Activated CD8-positive, alpha-beta memory T cell treated with anti-CD3 and anti-CD28 coated beads for 4 hours (primary cell): ENCODE results near the gene EBNA1BP2.
A peak's percentile ranks its signal among the peaks of the same experiment; 100 is the strongest.
"Not testable (repeated sequence)": the region's sequence is repeated elsewhere in the genome, so short reads cannot be mapped to it uniquely, and the experiment has no call there.

ENCODE experiments used
- DNase-seq, 2 donors: peaks; one replicate each; pipeline ENCODE4 v3.0.0-alpha.2; 2020; ENCODE audit warnings: low read depth in 2 of 2

Gene EBNA1BP2, protein sequence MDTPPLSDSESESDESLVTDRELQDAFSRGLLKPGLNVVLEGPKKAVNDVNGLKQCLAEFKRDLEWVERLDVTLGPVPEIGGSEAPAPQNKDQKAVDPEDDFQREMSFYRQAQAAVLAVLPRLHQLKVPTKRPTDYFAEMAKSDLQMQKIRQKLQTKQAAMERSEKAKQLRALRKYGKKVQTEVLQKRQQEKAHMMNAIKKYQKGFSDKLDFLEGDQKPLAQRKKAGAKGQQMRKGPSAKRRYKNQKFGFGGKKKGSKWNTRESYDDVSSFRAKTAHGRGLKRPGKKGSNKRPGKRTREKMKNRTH

GRCh38 chr1:43171876-43172526 lies at the start of gene EBNA1BP2, which contains the start of gene CFAP57:
Gene EBNA1BP2, minus strand, starts transcription at chr1:43172290. Its CDS starts 172 bp downstream, at chr1:43172118.
Gene CFAP57, plus strand, starts transcription at chr1:43172330. Its CDS starts 424 bp downstream, at chr1:43172754.
- DNase-seq, result peak; percentile 84 to 89

DNA sequence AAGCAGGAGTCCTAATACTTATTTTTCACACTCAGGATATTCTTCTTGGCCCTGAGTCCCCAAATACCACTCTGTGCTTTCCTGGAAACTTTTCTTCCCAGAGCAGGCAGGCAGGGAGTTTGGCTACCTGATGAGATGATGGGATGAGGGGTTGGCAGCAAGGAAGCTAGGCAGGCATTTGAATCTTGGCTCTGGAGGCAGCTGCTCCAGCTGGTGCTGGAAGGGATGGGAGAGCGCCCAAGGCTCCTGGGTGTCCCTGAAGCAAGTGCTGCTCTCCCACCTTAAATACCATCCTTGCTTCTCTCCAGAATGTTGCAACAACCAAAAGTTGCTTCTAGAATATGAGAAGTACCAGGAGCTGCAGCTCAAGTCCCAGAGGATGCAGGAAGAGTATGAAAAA lies 49.7 kb upstream of the EBNA1BP2 start:
- no peak for DNase-seq

GRCh38 chr1:43220905-43221778 lies 49.1 kb upstream of the EBNA1BP2 start:
- no peak for DNase-seq

- DNase-seq, result no peak
These were observed 45.7 kb upstream of the EBNA1BP2 start for GRCh38 chr1:43217747-43218146.

DNA sequence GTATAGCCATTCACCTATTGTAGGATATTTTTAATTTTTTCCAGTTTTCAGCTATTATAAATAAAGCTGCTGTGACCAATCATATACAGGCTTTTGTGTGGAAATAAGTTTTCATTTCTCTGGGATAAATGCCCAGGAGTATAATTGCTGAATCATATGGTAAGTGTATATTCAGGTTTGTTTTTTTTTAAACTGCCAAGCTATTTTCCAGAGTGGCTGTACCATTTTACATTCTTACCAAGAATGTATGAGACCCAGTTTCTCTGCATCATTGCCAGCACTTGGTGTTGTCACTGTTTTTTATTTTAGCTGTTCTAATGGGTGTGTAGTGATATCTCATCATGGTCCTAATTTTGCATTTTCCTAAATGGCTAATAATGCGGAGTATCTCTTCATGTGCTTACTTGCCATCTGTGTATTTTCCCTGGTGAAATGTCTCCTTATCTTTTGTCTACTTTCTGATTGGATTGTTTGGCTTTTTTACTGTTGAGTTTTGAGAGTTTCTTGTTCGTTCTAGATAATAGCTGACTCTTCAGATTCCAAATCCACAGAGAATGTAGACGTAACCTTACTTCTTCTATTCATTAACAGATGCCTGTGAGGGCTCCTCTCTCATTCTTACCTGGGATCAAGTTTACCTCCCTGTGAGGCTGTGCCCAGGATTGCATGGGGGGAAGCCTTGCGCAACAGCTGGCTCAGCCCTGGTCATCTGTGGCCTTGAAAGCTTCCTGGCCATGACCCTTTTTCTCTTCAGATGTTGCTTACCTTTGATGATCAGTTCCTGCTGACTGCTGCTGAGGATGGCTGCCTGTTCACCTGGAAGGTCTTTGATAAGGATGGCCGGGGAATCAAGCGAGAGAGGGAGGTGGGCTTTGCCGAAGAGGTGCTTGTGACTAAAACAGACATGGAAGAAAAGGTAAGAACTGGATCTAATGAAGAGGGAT lies 42.7 kb upstream of the EBNA1BP2 start:
- no peak for DNase-seq

GRCh38 chr1:43208277-43208676 lies 36.2 kb upstream of the EBNA1BP2 start:
- not testable (repeated sequence) for DNase-seq

DNA sequence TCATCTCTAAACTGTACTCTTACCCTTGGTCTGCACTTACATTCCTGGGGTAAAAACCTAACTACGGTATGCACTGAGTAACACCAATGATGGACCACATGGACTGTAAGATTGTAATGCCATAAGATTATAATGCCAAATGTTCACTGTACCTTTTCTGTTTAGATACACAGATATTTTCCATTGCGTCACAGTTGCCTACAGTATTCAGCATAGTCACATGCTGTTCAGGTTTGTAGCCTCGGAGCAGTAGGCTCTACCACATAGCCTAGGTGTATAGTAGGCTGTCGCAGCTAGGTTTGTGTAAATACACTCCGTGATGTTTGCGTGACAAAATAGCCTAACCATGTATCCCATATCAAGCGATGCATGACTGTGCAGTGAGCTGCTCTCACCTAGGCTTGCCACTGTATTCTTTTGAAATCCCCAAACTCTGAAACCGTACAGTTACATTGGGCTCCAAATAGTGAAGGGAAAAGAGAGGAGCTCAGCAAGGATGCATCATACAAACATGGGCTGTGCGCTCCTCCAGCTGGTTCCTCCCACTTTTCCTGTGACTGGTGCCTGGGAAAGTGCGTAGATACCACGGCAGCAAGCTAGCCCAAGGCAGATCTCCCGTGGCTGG lies 35.3 kb upstream of the EBNA1BP2 start:
- DNase-seq, result no peak

- DNase-seq, result no peak
These were observed 34.6 kb upstream of the EBNA1BP2 start for GRCh38 chr1:43206600-43207228.

GRCh38 chr1:43205671-43206070 lies 33.6 kb upstream of the EBNA1BP2 start:
- no peak for DNase-seq

DNA sequence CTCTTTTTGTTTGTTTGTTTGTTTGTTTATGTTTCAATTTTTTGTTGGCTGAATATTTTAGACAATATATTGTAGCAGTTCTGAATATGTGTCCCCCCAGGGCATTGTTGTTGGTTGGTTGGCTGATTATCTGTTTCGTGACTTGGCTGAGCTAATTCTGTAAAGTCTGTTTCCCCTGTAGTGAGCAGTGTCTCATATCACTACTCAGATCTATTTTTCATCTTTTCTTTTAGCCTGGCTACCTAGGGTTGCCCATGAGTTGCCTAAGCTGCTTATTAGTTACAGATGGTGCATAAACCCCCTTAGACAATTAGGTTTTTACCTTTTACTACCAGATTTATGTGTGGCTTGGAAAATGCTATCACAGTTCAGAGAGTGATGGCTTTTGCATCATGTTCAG lies 32.3 kb upstream of the EBNA1BP2 start:
- no peak for DNase-seq

- DNase-seq, result no peak
These were observed 31.8 kb upstream of the EBNA1BP2 start for GRCh38 chr1:43203859-43204258.

DNA sequence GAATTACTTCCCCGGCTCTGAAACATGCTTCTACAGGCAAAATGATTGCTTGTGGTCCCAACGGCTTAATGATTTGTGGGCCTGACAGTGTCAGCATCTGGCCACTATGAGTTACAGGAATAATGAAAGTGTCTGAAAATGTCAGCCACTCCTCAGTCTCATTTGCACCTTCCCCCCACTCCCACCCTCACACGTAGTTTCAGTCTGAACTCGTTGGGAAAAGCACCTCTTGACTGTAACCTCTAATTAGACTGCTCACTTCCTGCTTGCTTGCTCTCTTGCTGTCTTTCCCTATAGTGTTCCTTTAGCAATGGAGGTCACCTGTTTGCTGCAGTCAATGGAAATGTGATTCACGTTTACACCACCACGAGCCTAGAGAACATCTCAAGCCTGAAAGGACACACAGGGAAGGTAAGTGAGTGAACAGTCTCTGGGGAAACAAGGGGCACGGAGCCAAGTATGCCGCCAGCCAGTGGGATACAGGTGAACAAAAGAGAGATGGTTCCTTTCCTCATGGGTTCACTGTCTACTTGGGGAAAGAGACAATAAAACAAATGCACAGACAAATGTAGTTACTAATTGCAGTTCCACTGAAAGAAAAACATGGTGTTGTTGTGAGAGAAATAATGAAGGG lies 27.1 kb upstream of the EBNA1BP2 start:
- DNase-seq, result no peak

GRCh38 chr1:43197343-43198127 lies 25.4 kb upstream of the EBNA1BP2 start:
- no peak for DNase-seq

DNA sequence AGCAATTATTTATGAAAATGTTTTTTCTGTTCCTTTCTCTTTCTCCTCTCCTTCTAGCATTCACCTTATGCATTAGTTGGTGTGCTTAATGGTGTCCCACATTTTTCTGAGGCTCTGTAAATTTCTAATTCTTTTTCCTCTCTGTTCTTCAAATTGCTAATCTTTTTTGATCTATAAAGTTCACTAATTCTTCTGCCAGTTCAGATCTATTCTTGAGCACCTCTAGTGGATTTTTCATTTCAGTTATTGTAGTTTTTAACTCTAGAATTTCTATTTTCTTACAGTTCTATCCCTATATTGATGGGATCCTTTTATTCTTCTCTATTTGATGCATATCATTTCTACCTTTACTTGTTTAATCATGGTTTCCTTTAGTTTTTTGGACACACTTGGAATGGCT lies 22.4 kb upstream of the EBNA1BP2 start:
- no peak for DNase-seq

DNA sequence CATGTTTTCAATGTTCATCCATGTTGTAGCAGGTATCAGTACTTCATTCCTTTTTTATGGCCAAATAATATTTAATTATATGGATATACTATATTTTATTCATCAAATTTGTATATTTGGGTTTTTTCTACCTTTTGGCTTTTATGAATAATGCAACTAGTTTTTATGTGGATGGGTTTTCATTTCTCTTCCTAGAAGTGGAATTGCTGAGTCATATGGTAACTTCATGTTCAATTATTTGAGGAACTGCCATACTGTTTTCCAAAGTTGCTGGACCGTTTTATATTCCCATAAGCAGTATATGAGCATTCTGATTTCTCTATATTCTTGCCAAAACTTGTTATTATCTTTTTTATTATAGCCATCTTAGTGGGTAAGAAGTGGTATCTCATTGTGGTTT lies 16.0 kb upstream of the EBNA1BP2 start:
- no peak for DNase-seq

- no peak for DNase-seq
These were observed 12.9 kb upstream of the EBNA1BP2 start for GRCh38 chr1:43184995-43185394.

GRCh38 chr1:43184388-43184787 lies 12.3 kb upstream of the EBNA1BP2 start:
- no peak for DNase-seq

GRCh38 chr1:43177691-43178090 lies 5.6 kb upstream of the EBNA1BP2 start:
- no peak for DNase-seq

- no peak for DNase-seq
These were observed 2.8 kb upstream of the EBNA1BP2 start for GRCh38 chr1:43174873-43175272.
